Upper lobe of left lung (tissue), 6 donors: ENCODE data around the gene PIGS. TPM values are rescaled to one million over a fixed set of nuclear protein-coding genes. Genes with fewer than 3 reads are reported as not detected.
A peak's percentile ranks its signal among the peaks of the same experiment; 100 is the strongest.

ENCODE experiments used
- ATAC-seq, 2 donors: fragments of 200-7000 bp; cut with Tn5 transposase; one replicate each; pipeline ENCODE4 v1.9.1; 2022; ENCODE audit warnings: mild to moderate bottlenecking in 2 of 2, moderate library complexity in 2 of 2; ENCODE audit not compliant: low FRiP score in 2 of 2
- DNase-seq, 2 donors: peaks; one replicate each; pipeline ENCODE4 v3.0.0-alpha.2; 2019 to 2020
- H3K27ac ChIP-seq, 4 donors: fragments of 200-600 bp; sonication (generic); one replicate each; pipeline ENCODE4 v1.5.1; 2016 to 2019
- H3K27me3 ChIP-seq, 4 donors: fragments of 200-600 bp; sonication (generic); one replicate each; pipeline ENCODE4 v1.5.1; 2017 to 2019
- H3K36me3 ChIP-seq, 4 donors: fragments of 200-600 bp; sonication (generic); one replicate each; pipeline ENCODE4 v1.5.1; 2016 to 2019
- H3K4me1 ChIP-seq, 4 donors: fragments of 200-600 bp; sonication (generic); one replicate each; pipeline ENCODE4 v1.5.1; 2018 to 2019
- H3K4me3 ChIP-seq, 4 donors: fragments of 200-600 bp; sonication (generic); one replicate each; pipeline ENCODE4 v1.5.1; 2017 to 2019; ENCODE audit warnings: mild to moderate bottlenecking in 2 of 4, moderate library complexity in 1 of 4
- H3K9me3 ChIP-seq, 4 donors: fragments of 200-600 bp; sonication (generic); one replicate each; pipeline ENCODE4 v1.5.1; 2018 to 2019
- EP300 ChIP-seq, 4 donors: sonication (generic); formaldehyde crosslinking; IDR thresholded peaks; one replicate each; pipeline ENCODE4 v1.5.1; 2017; ENCODE audit warnings: antibody characterized with exemption in 4 of 4, control low read depth in 2 of 4
- POLR2A ChIP-seq, 4 donors: fragments of 450-650 bp; IDR thresholded peaks; one replicate each; pipeline ENCODE4 v1.5.1; 2016 to 2017; ENCODE audit warnings: antibody characterized with exemption in 4 of 4, mild to moderate bottlenecking in 2 of 4
- POLR2AphosphoS5 ChIP-seq, 2 donors: sonication (generic); formaldehyde crosslinking; IDR thresholded peaks; one replicate each; pipeline ENCODE4 v1.5.1; 2017; ENCODE audit warnings: antibody characterized with exemption in 2 of 2
- WGBS, 2 donors: methylation state at CpG; one replicate each; pipeline ENCODE4 v1.1.5; 2017 to 2018; 5-methylcytosine and 5-hydroxymethylcytosine counted together
- total RNA-seq, 6 donors: library from RNA; depleted of rRNA in 4 of 6; stranded (reverse); fragments of >200 nt in 4 of 6; gene quantifications; one replicate each; pipeline versions ENCODE4 v1.1.0 to v1.2.1, GENCODE V29; 2016 to 2021
- TF ChIP-seq, protein P1 (sequence below), 6 experiments: fragments of 450-650 bp in 4 of 6; fragments of 200-600 bp in 2 of 6; sonication (generic) in 2 of 6; IDR thresholded peaks; one replicate each; pipeline ENCODE4 v1.5.1; 2016 to 2019; ENCODE audit warnings: antibody characterized with exemption in 6 of 6
- donor health status: DM: no; HTN: no; CAD: no; lungs with moderate emphysema.
- donor health status: DM: no; HTN: yes; CAD: no; lungs with severe emphysema.

PIGS gene
- total RNA-seq, 6 donors from 2014 or later: 36.7 to 69.6 (median 58.1) TPM

DNA sequence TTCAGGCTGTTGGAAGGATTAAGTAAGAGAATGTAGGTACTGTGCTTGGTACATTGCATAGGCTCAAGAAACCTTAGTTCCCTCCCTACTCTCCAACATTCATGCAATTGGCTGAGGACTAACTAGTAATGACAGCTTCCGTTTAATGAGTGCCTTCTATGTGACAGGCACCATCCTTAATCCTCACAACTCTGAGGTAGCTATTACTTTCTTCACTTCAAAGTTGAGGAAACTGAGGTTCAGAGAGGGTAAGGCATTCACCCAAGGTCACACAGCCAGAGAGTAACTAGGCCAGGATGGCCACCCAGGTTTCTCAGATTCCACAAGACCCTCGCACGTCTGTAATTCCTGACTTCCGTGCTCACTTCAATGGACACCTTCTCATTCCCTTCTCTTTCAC, 41.1 kb downstream of the PIGS start:
- H3K9me3 ChIP-seq: no peaks in the 10 kb centered on the region
- no peak for TF ChIP-seq POLR2A (IDR thresholded peaks at IDR 0.05)
- no peak for TF ChIP-seq POLR2AphosphoS5 (IDR thresholded peaks at IDR 0.05)
- TF ChIP-seq, protein P1, sequence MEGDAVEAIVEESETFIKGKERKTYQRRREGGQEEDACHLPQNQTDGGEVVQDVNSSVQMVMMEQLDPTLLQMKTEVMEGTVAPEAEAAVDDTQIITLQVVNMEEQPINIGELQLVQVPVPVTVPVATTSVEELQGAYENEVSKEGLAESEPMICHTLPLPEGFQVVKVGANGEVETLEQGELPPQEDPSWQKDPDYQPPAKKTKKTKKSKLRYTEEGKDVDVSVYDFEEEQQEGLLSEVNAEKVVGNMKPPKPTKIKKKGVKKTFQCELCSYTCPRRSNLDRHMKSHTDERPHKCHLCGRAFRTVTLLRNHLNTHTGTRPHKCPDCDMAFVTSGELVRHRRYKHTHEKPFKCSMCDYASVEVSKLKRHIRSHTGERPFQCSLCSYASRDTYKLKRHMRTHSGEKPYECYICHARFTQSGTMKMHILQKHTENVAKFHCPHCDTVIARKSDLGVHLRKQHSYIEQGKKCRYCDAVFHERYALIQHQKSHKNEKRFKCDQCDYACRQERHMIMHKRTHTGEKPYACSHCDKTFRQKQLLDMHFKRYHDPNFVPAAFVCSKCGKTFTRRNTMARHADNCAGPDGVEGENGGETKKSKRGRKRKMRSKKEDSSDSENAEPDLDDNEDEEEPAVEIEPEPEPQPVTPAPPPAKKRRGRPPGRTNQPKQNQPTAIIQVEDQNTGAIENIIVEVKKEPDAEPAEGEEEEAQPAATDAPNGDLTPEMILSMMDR (IDR thresholded peaks at IDR 0.05): no peak
- no peak for TF ChIP-seq EP300 (IDR thresholded peaks at IDR 0.05)
- no peak overlapping the region for H3K4me3 ChIP-seq
- DNase-seq: no peak
- H3K36me3 ChIP-seq: no peaks in the 10 kb centered on the region
- peaks cover 0 to 35% (median 11%) of the 10 kb centered on the region in 4 donors for H3K4me1 ChIP-seq
- WGBS, 2 donors: 81 to 84% methylated on average over 4 of the region's 4 CpGs
- no peak for ATAC-seq
- H3K27me3 ChIP-seq: no peaks in the 10 kb centered on the region
- H3K27ac ChIP-seq: no peak overlapping the region

GRCh38 chr17:28529013-28529400, 42.3 kb downstream of the PIGS start:
- peak overlapping the region in 1 of 4 donors; percentile 32 for H3K27ac ChIP-seq
- H3K27me3 ChIP-seq: no peaks in the 10 kb centered on the region
- peaks cover 0 to 34% (median 17%) of the 10 kb centered on the region in 4 donors for H3K4me1 ChIP-seq
- WGBS, 2 donors: 89 to 96% methylated on average over 3 of the region's 3 CpGs
- no peak overlapping the region for H3K4me3 ChIP-seq
- DNase-seq (no peak), ATAC-seq (no peak)
- TF ChIP-seq, protein P1 (IDR thresholded peaks at IDR 0.05): no peak
- TF ChIP-seq EP300 (IDR thresholded peaks at IDR 0.05) (no peak), POLR2A (IDR thresholded peaks at IDR 0.05) (no peak), POLR2AphosphoS5 (IDR thresholded peaks at IDR 0.05) (no peak)
- no peaks in the 10 kb centered on the region for H3K36me3 ChIP-seq
- H3K9me3 ChIP-seq: no peaks in the 10 kb centered on the region

DNA sequence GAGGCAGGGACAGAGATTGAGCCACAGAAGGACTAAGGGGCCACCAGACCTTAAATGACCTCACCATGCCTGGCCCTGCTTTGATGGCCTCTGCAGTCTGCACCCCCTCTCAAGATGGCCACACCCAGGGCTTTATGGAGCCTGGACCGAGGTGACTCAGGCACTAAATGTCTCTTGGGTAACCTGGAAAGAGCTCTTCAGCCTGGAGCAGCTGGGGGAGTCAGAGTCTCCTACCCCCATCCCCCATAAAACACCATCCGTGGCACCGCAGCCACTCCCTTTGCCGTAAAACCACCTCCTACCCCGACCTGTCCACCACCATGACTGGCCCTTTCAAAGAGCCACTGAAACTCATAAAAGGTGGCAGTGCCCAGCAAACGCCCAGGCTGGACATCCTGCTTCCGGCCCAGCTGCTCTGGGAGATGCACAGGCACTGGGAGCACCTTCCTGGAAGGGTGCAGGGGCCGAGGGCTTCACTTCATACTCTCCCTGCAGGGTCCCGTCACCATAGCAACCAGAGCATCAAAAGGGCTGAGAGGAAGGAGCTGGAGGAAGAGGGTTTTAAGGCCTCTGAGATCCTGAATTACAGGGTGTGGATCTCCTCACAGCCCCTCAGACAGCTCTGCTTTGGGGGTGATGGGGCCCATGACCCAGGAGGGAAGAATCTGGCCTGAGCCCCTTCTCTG, 42.9 kb downstream of the PIGS start:
- no peaks in the 10 kb centered on the region for H3K9me3 ChIP-seq
- H3K4me3 ChIP-seq: no peak overlapping the region
- H3K27me3 ChIP-seq: no peaks in the 10 kb centered on the region
- peaks cover 0 to 34% (median 17%) of the 10 kb centered on the region in 4 donors for H3K4me1 ChIP-seq
- WGBS, 2 donors: 56 to 85% methylated on average over 4 to 9 of the region's 9 CpGs
- DNase-seq: peak in 1 of 2 donors; percentile 79
- no peak for TF ChIP-seq POLR2A (IDR thresholded peaks at IDR 0.05)
- no peak for TF ChIP-seq POLR2AphosphoS5 (IDR thresholded peaks at IDR 0.05)
- TF ChIP-seq EP300 (IDR thresholded peaks at IDR 0.05): no peak
- TF ChIP-seq, protein P1 (IDR thresholded peaks at IDR 0.05): no peak
- no peaks in the 10 kb centered on the region for H3K36me3 ChIP-seq
- peak in 1 of 2 donors; percentile 12 for ATAC-seq
- H3K27ac ChIP-seq: peak overlapping the region in 3 of 4 donors; percentile 24 to 71 (median 32)

- DNase-seq: peak; percentile 61 to 75
- 75 to 79% methylated on average over 1 to 2 of the region's 2 CpGs for WGBS, 2 donors
- peak overlapping the region in 3 of 4 donors; percentile 24 to 71 (median 36) for H3K27ac ChIP-seq
Measured at GRCh38 chr17:28527859-28528258, 43.5 kb downstream of the PIGS start.

DNA sequence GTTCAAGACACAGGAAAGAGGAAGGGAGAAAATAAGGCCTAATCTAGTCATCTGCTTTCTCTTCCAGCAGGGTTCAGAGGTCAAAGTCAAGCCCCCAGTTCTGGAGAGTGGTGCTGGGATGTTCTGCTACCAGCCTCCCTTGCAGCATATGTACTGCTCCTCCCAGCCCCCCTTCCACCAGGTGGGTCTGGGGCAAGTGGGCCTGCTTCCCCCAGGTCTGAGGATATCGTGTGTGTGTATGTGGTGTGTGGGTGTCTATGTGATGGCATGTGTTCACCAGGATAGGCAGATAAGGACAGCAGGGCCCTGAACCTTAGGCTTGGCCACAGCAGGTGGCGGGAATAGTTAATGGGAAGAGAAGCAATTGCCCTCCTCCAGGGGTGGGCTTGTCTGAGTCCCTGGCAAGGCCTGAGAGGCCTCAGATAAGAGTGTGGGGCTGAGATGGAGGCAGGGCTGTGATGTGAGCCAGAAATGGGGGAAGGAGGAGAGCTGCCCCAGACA, 44.1 kb downstream of the PIGS start:
- peak overlapping the region in 3 of 4 donors; percentile 24 to 71 (median 36) for H3K27ac ChIP-seq
- no peak for ATAC-seq

More at GRCh38 chr17:28527859-28528258, 43.5 kb downstream of the PIGS start:
- no peaks in the 10 kb centered on the region for H3K36me3 ChIP-seq
- no peak for TF ChIP-seq POLR2A (IDR thresholded peaks at IDR 0.05)
- peaks cover 0 to 30% (median 17%) of the 10 kb centered on the region in 4 donors for H3K4me1 ChIP-seq
- ATAC-seq: peak in 1 of 2 donors; percentile 19
- no peaks in the 10 kb centered on the region for H3K27me3 ChIP-seq
- H3K9me3 ChIP-seq: no peaks in the 10 kb centered on the region
- H3K4me3 ChIP-seq: no peak overlapping the region

More for the DNA sequence above, 44.1 kb downstream of the PIGS start:
- no peak for DNase-seq
- WGBS, 2 donors: 86 to 100% methylated on average over 1 to 2 of the region's 2 CpGs
- H3K36me3 ChIP-seq: no peaks in the 10 kb centered on the region
- peaks cover 0 to 30% (median 16%) of the 10 kb centered on the region in 4 donors for H3K4me1 ChIP-seq
- no peaks in the 10 kb centered on the region for H3K9me3 ChIP-seq
- no peaks in the 10 kb centered on the region for H3K27me3 ChIP-seq
- TF ChIP-seq EP300 (IDR thresholded peaks at IDR 0.05) (no peak), POLR2A (IDR thresholded peaks at IDR 0.05) (no peak), POLR2AphosphoS5 (IDR thresholded peaks at IDR 0.05) (no peak)
- TF ChIP-seq, protein P1 (IDR thresholded peaks at IDR 0.05): no peak
- no peak overlapping the region for H3K4me3 ChIP-seq
